Activated naive CD8-positive, alpha-beta T cell treated with anti-CD3 and anti-CD28 coated beads for 36 hours (primary cell): ENCODE data around the gene TRAK1. TPM values are rescaled to one million over a fixed set of nuclear protein-coding genes. Genes with fewer than 3 reads are reported as not detected.
A peak's percentile ranks its signal among the peaks of the same experiment; 100 is the strongest.
"Not testable (repeated sequence)": the region's sequence is repeated elsewhere in the genome, so short reads cannot be mapped to it uniquely, and the experiment has no call there.

Source experiments
- DNase-seq: peaks from one replicate; pipeline ENCODE4 v3.0.0; 2021
- H3K27ac Mint-ChIP-seq: one replicate; pipeline ENCODE4 v1.8.0; 2022; ENCODE audit warnings: mild to moderate bottlenecking, moderate library complexity, mixed read lengths
- H3K27me3 Mint-ChIP-seq: one replicate; pipeline ENCODE4 v1.8.0; 2022; ENCODE audit warnings: mild to moderate bottlenecking, mixed read lengths
- H3K36me3 Mint-ChIP-seq: one replicate; pipeline ENCODE4 v1.8.0; 2021; ENCODE audit warnings: mild to moderate bottlenecking, mixed read lengths
- H3K4me1 Mint-ChIP-seq: one replicate; pipeline ENCODE4 v1.8.0; 2021; ENCODE audit warnings: mixed read lengths
- H3K4me3 Mint-ChIP-seq: one replicate; pipeline ENCODE4 v1.8.0; 2022; ENCODE audit warnings: mild to moderate bottlenecking, moderate library complexity, mixed read lengths
- H3K9me3 Mint-ChIP-seq: one replicate; pipeline ENCODE4 v1.8.0; 2022; ENCODE audit warnings: mixed read lengths
- total RNA-seq, 2 experiments: library from RNA; stranded (reverse); gene quantifications; one replicate each; pipeline ENCODE4 v1.2.3, GENCODE V29; 2021

Gene TRAK1
- total RNA-seq, 2 experiments from 2014 or later = 22.3 to 22.8 TPM

GRCh38 chr3:42102571-42102970, 11.4 kb downstream of the TRAK1 start:
- H3K9me3 Mint-ChIP-seq = peaks cover 5% of the 10 kb centered on the region
- peaks cover 11% of the 10 kb centered on the region for H3K36me3 Mint-ChIP-seq
- H3K27ac Mint-ChIP-seq = no peak overlapping the region
- no peaks in the 10 kb centered on the region for H3K27me3 Mint-ChIP-seq
- DNase-seq = no peak
- H3K4me3 Mint-ChIP-seq = no peak overlapping the region
- peaks cover 17% of the 10 kb centered on the region for H3K4me1 Mint-ChIP-seq

GRCh38 chr3:42103921-42104665, 12.9 kb downstream of the TRAK1 start:
- not testable (repeated sequence) for H3K4me1 Mint-ChIP-seq

GRCh38 chr3:42105994-42106393, 14.8 kb downstream of the TRAK1 start:
- not testable (repeated sequence) for H3K27me3 Mint-ChIP-seq, H3K4me1 Mint-ChIP-seq, H3K4me3 Mint-ChIP-seq, H3K9me3 Mint-ChIP-seq, H3K27ac Mint-ChIP-seq, DNase-seq
- peaks cover 11% of the 10 kb centered on the region for H3K36me3 Mint-ChIP-seq

More at GRCh38 chr3:42103921-42104665, 12.9 kb downstream of the TRAK1 start:
- not testable (repeated sequence) for H3K27me3 Mint-ChIP-seq, DNase-seq, H3K9me3 Mint-ChIP-seq, H3K4me3 Mint-ChIP-seq, H3K27ac Mint-ChIP-seq
- H3K36me3 Mint-ChIP-seq = peaks cover 11% of the 10 kb centered on the region

- Mint-ChIP-seq H3K4me1 (peaks cover 4% of the 10 kb centered on the region), H3K4me3 (no peak overlapping the region), H3K27ac (no peak overlapping the region), H3K36me3 (peaks cover 11% of the 10 kb centered on the region), H3K27me3 (no peaks in the 10 kb centered on the region), H3K9me3 (peaks cover 5% of the 10 kb centered on the region)
- DNase-seq = no peak
Observed at GRCh38 chr3:42106646-42107045, 15.5 kb downstream of the TRAK1 start.

- Mint-ChIP-seq H3K27me3 (no peaks in the 10 kb centered on the region), H3K27ac (no peak overlapping the region), H3K36me3 (peaks cover under 1% of the 10 kb centered on the region), H3K4me1 (peaks cover 1% of the 10 kb centered on the region), H3K9me3 (peaks cover under 1% of the 10 kb centered on the region), H3K4me3 (no peak overlapping the region)
- no peak for DNase-seq
Observed at GRCh38 chr3:42110631-42111030, 19.5 kb downstream of the TRAK1 start.

- Mint-ChIP-seq H3K4me3 (no peak overlapping the region), H3K36me3 (no peaks in the 10 kb centered on the region), H3K9me3 (no peaks in the 10 kb centered on the region), H3K27me3 (no peaks in the 10 kb centered on the region), H3K4me1 (peaks cover 8% of the 10 kb centered on the region), H3K27ac (no peak overlapping the region)
- DNase-seq = no peak
Observed at GRCh38 chr3:42114130-42114725, 23.1 kb downstream of the TRAK1 start.

GRCh38 chr3:42115215-42115614, 24.1 kb downstream of the TRAK1 start:
- peaks cover 8% of the 10 kb centered on the region for H3K4me1 Mint-ChIP-seq
- no peaks in the 10 kb centered on the region for H3K9me3 Mint-ChIP-seq
- no peak overlapping the region for H3K27ac Mint-ChIP-seq
- no peaks in the 10 kb centered on the region for H3K36me3 Mint-ChIP-seq
- no peak overlapping the region for H3K4me3 Mint-ChIP-seq
- no peaks in the 10 kb centered on the region for H3K27me3 Mint-ChIP-seq
- DNase-seq = no peak

GRCh38 chr3:42115946-42116345, 24.8 kb downstream of the TRAK1 start:
- no peak overlapping the region for H3K27ac Mint-ChIP-seq
- no peaks in the 10 kb centered on the region for H3K36me3 Mint-ChIP-seq
- no peak overlapping the region for H3K4me3 Mint-ChIP-seq
- H3K9me3 Mint-ChIP-seq = no peaks in the 10 kb centered on the region
- H3K4me1 Mint-ChIP-seq = peaks cover 10% of the 10 kb centered on the region
- no peaks in the 10 kb centered on the region for H3K27me3 Mint-ChIP-seq
- no peak for DNase-seq

- no peak overlapping the region for H3K4me3 Mint-ChIP-seq
- peaks cover 12% of the 10 kb centered on the region for H3K4me1 Mint-ChIP-seq
- H3K27ac Mint-ChIP-seq = no peak overlapping the region
- no peaks in the 10 kb centered on the region for H3K27me3 Mint-ChIP-seq
- H3K36me3 Mint-ChIP-seq = no peaks in the 10 kb centered on the region
- no peaks in the 10 kb centered on the region for H3K9me3 Mint-ChIP-seq
- DNase-seq = no peak
Observed at GRCh38 chr3:42116466-42116865, 25.3 kb downstream of the TRAK1 start.

- no peaks in the 10 kb centered on the region for H3K27me3 Mint-ChIP-seq
- H3K4me3 Mint-ChIP-seq = no peak overlapping the region
- H3K36me3 Mint-ChIP-seq = no peaks in the 10 kb centered on the region
- no peak for DNase-seq
- peaks cover 12% of the 10 kb centered on the region for H3K4me1 Mint-ChIP-seq
- H3K27ac Mint-ChIP-seq = no peak overlapping the region
- no peaks in the 10 kb centered on the region for H3K9me3 Mint-ChIP-seq
Observed at GRCh38 chr3:42117175-42118008, 26.2 kb downstream of the TRAK1 start.

GRCh38 chr3:42118762-42119361, 27.7 kb downstream of the TRAK1 start:
- Mint-ChIP-seq H3K36me3 (no peaks in the 10 kb centered on the region), H3K27ac (peak overlapping the region; percentile 14), H3K4me3 (no peak overlapping the region), H3K9me3 (no peaks in the 10 kb centered on the region), H3K4me1 (peaks cover 22% of the 10 kb centered on the region), H3K27me3 (no peaks in the 10 kb centered on the region)
- DNase-seq = no peak

GRCh38 chr3:42119561-42120355, 28.6 kb downstream of the TRAK1 start:
- H3K36me3 Mint-ChIP-seq = peaks cover 2% of the 10 kb centered on the region
- H3K27me3 Mint-ChIP-seq = no peaks in the 10 kb centered on the region
- H3K27ac Mint-ChIP-seq = no peak overlapping the region
- H3K4me1 Mint-ChIP-seq = peaks cover 22% of the 10 kb centered on the region
- DNase-seq = no peak
- no peak overlapping the region for H3K4me3 Mint-ChIP-seq
- H3K9me3 Mint-ChIP-seq = no peaks in the 10 kb centered on the region

- no peaks in the 10 kb centered on the region for H3K9me3 Mint-ChIP-seq
- no peaks in the 10 kb centered on the region for H3K27me3 Mint-ChIP-seq
- no peak overlapping the region for H3K4me3 Mint-ChIP-seq
- peak overlapping the region; percentile 10 for H3K27ac Mint-ChIP-seq
- H3K36me3 Mint-ChIP-seq = peaks cover 11% of the 10 kb centered on the region
- no peak for DNase-seq
- peaks cover 18% of the 10 kb centered on the region for H3K4me1 Mint-ChIP-seq
Observed at GRCh38 chr3:42120866-42121265, 29.7 kb downstream of the TRAK1 start.

- no peak overlapping the region for H3K27ac Mint-ChIP-seq
- H3K4me1 Mint-ChIP-seq = peaks cover 14% of the 10 kb centered on the region
Observed at GRCh38 chr3:42122261-42123011, 31.3 kb downstream of the TRAK1 start.

More at GRCh38 chr3:42122261-42123011, 31.3 kb downstream of the TRAK1 start:
- H3K9me3 Mint-ChIP-seq = no peaks in the 10 kb centered on the region
- H3K27me3 Mint-ChIP-seq = no peaks in the 10 kb centered on the region
- DNase-seq = no peak
- H3K4me3 Mint-ChIP-seq = no peak overlapping the region
- H3K36me3 Mint-ChIP-seq = peaks cover 14% of the 10 kb centered on the region
